NCI-H69 (cell line): ENCODE data around the gene MYO1B.

Experiments used
- DNase-seq: peaks from one replicate; lab custom pipeline; 2025; lab: John Stamatoyannopoulos, UW

The MYO1B gene

GRCh38 chr2:191462370-191462769, 217.2 kb downstream of the MYO1B start:
- no peak for DNase-seq

GRCh38 chr2:191463790-191464189, 218.6 kb downstream of the MYO1B start:
- DNase-seq, result no peak

GRCh38 chr2:191465766-191466420, 220.7 kb downstream of the MYO1B start:
- no peak for DNase-seq

GRCh38 chr2:191467113-191467512, 221.9 kb downstream of the MYO1B start:
- no peak for DNase-seq

- no peak for DNase-seq
Measured at GRCh38 chr2:191470306-191470705, 225.1 kb downstream of the MYO1B start.

GRCh38 chr2:191474464-191474863, 229.3 kb downstream of the MYO1B start:
- DNase-seq, result no peak
